Measurements from ENCODE around the gene IGFBP5.

Gene IGFBP5

GRCh38 chr2:216659276-216659675, 36.1 kb downstream of the IGFBP5 start:
- peaks cover 4% of the 10 kb centered on the region for H3K27me3 Mint-ChIP-seq
- H3K36me3 Mint-ChIP-seq: no peaks in the 10 kb centered on the region
- DNase-seq (ENCODE audit: low spot score in 2 of 2): no peak
- H3K9me3 Mint-ChIP-seq: no peaks in the 10 kb centered on the region
- ATAC-seq (ENCODE audit: low read depth): no peak
- H3K4me1 Mint-ChIP-seq: no peaks in the 10 kb centered on the region
- no peak overlapping the region for H3K4me3 Mint-ChIP-seq
- H3K27ac Mint-ChIP-seq: no peak overlapping the region

DNA sequence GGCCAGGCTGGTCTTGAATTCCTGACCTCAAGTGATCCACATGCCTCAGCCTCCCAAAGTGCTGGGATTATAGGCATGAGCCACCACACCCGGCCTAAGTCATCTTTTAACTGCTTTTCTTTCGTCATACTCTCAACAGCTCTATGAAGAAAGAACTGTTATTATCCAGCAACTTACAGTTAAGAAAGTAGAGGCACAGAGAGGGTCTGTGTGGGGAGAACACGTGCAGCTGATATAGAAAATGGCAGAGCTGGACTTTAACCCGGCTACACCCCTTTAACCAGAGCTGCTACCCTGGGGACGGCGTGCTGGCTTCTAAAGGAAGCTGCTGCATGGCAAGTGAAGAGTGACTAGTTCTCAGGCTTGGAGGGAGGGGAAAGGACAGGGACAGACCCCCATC, 36.6 kb downstream of the IGFBP5 start:
- Mint-ChIP-seq H3K36me3 (no peaks in the 10 kb centered on the region), H3K9me3 (no peaks in the 10 kb centered on the region), H3K27ac (no peak overlapping the region), H3K4me3 (no peak overlapping the region), H3K27me3 (peaks cover 3% of the 10 kb centered on the region), H3K4me1 (no peaks in the 10 kb centered on the region)
- DNase-seq (ENCODE audit: low spot score in 2 of 2): no peak
- ATAC-seq (ENCODE audit: low read depth): no peak

- Mint-ChIP-seq H3K4me1 (no peaks in the 10 kb centered on the region), H3K36me3 (no peaks in the 10 kb centered on the region), H3K4me3 (no peak overlapping the region), H3K9me3 (no peaks in the 10 kb centered on the region), H3K27ac (no peak overlapping the region), H3K27me3 (peaks cover 3% of the 10 kb centered on the region)
- no peak for ATAC-seq (ENCODE audit: low read depth)
- DNase-seq (ENCODE audit: low spot score in 2 of 2): no peak
Observed at GRCh38 chr2:216657980-216658379, 37.4 kb downstream of the IGFBP5 start.

DNA sequence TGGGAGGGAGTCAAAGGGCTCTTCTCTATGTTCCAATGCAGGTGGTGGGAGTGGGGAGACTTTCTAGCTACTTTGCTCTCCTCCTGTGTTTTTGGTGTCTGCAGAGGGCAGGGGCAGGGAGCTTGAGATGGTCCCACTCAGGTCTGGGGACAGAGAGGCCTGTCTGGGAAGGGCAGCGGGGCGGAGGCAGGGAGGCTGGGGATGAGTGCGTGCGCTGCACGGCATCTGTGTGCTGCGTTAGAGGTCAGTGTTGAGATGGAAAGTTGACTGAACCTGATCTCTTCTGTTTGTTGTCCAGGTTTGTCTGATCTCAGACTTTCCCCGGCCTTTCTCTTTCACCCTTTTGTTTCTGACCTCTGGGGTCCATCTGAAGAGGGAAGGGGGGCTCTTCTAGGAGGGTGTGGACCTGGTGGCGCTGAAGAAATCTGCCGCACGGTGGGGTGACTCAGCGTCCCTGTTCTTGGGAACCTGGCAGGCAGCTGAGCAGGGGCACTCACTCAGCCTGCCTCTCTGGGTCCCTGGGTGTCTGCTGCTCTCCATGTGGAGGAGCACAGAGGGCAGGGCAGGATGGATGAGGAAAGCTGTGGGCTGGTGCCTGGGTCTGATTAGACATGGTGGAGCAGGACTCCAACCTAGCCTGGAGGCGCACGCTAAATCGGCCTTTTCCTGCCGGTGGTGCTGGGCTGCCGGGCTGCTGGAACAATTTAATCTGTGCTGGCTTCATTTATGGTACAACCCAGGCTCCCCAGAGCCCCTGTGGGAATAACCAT, 38.1 kb downstream of the IGFBP5 start:
- no peak for ATAC-seq (ENCODE audit: low read depth)
- Mint-ChIP-seq H3K4me1 (no peaks in the 10 kb centered on the region), H3K27ac (no peak overlapping the region)

DNA sequence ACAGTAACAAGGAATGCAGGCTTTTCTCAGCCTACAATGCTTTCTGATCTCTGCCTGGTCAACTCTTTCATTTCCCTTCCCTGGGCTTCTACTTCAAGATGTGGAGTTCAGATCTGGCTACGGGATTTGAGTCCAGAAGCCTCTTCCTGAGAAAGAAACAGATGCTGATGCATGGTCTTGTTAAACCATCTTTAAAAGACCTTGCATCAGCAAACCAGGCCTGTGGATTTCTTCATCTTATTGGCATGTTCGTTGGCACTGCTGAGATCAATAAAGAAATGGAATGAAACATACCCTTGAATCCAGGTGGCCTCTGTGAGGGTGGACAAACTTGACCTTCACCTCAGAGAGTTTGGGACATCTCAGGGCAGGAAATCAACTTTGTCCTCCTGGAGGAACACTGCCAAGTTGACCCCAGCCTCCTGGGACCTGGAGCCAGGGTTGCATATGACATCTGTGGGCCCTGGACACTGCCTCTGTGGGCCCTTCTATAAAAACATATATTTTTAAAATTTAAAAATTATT, 40.8 kb downstream of the IGFBP5 start:
- Mint-ChIP-seq H3K27me3 (peaks cover 5% of the 10 kb centered on the region), H3K4me3 (no peak overlapping the region), H3K4me1 (no peaks in the 10 kb centered on the region), H3K36me3 (no peaks in the 10 kb centered on the region), H3K9me3 (no peaks in the 10 kb centered on the region), H3K27ac (no peak overlapping the region)
- ATAC-seq (ENCODE audit: low read depth) (no peak), DNase-seq (ENCODE audit: low spot score in 2 of 2) (no peak)

More for the DNA sequence above, 38.1 kb downstream of the IGFBP5 start:
- Mint-ChIP-seq H3K36me3 (no peaks in the 10 kb centered on the region), H3K9me3 (no peaks in the 10 kb centered on the region), H3K4me3 (no peak overlapping the region), H3K27me3 (peaks cover 5% of the 10 kb centered on the region)
- no peak for DNase-seq (ENCODE audit: low spot score in 2 of 2)

DNA sequence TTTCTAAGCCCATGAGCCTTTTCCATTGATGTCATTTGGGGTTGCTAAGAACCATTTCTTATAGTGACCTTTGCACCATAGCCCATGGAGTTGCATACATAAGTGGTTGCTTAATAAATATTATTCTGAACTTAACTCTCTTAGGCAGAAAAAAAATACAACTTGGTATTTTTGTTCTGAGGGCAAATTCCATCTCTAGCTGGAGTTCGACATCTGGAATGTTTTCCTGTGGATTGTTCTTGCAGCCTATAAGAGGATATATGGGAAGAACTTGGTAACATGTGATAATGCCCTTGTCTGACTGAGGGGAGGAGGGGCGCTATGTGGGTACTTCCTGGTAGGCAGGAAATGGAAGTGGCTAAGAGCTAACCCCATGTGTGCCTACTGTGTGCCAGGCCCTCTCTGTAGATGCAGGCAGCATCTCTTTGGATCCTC, 41.4 kb downstream of the IGFBP5 start:
- no peaks in the 10 kb centered on the region for H3K9me3 Mint-ChIP-seq
- H3K4me1 Mint-ChIP-seq: no peaks in the 10 kb centered on the region
- no peak for DNase-seq (ENCODE audit: low spot score in 2 of 2)
- H3K4me3 Mint-ChIP-seq: no peak overlapping the region
- no peaks in the 10 kb centered on the region for H3K36me3 Mint-ChIP-seq
- no peak for ATAC-seq (ENCODE audit: low read depth)
- H3K27ac Mint-ChIP-seq: no peak overlapping the region
- H3K27me3 Mint-ChIP-seq: peaks cover 5% of the 10 kb centered on the region

- no peak overlapping the region for H3K27ac Mint-ChIP-seq
- no peak for ATAC-seq (ENCODE audit: low read depth)
- no peaks in the 10 kb centered on the region for H3K4me1 Mint-ChIP-seq
- peaks cover under 1% of the 10 kb centered on the region for H3K9me3 Mint-ChIP-seq
- peaks cover 5% of the 10 kb centered on the region for H3K27me3 Mint-ChIP-seq
- H3K36me3 Mint-ChIP-seq: no peaks in the 10 kb centered on the region
- no peak overlapping the region for H3K4me3 Mint-ChIP-seq
- DNase-seq (ENCODE audit: low spot score in 2 of 2): no peak
Observed at GRCh38 chr2:216653093-216653799, 42.1 kb downstream of the IGFBP5 start.

GRCh38 chr2:216652566-216652965, 42.8 kb downstream of the IGFBP5 start:
- H3K4me1 Mint-ChIP-seq: no peaks in the 10 kb centered on the region
- peaks cover 8% of the 10 kb centered on the region for H3K27me3 Mint-ChIP-seq
- ATAC-seq (ENCODE audit: low read depth) (no peak), DNase-seq (ENCODE audit: low spot score in 2 of 2) (no peak)
- H3K36me3 Mint-ChIP-seq: no peaks in the 10 kb centered on the region
- peaks cover 3% of the 10 kb centered on the region for H3K9me3 Mint-ChIP-seq
- no peak overlapping the region for H3K27ac Mint-ChIP-seq
- no peak overlapping the region for H3K4me3 Mint-ChIP-seq

DNA sequence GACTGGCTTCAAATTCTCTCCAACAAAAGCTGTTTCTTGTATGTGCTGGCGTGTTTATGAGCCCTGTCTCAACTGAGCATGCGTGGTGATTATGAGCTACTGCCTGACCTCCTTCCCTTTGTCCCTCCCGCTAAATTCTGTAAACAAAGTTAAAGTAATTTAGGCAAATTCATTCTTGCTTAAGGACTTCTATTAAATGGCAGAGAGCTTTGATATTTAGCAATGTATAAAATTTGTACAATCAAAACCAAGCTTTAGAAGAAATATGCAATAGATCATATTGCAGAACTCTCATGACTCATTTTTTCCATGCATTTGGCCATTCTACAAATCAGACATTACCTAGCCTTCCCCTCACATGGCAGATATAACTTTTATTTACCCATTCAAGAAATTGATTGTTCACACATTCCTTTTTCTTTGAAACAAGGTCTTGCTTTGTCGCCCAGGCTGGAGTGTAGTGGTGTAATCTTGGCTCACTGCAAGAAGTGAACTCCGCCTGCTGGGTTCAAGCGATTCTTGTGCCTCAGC, 43.9 kb downstream of the IGFBP5 start:
- Mint-ChIP-seq H3K9me3 (peaks cover 7% of the 10 kb centered on the region), H3K4me3 (no peak overlapping the region), H3K27me3 (peaks cover 8% of the 10 kb centered on the region), H3K4me1 (no peaks in the 10 kb centered on the region), H3K27ac (no peak overlapping the region), H3K36me3 (no peaks in the 10 kb centered on the region)
- DNase-seq (ENCODE audit: low spot score in 2 of 2) (no peak), ATAC-seq (ENCODE audit: low read depth) (no peak)

GRCh38 chr2:216650626-216651257, 44.6 kb downstream of the IGFBP5 start:
- H3K4me3 Mint-ChIP-seq: no peak overlapping the region
- ATAC-seq (ENCODE audit: low read depth): no peak
- H3K36me3 Mint-ChIP-seq: no peaks in the 10 kb centered on the region
- peaks cover 8% of the 10 kb centered on the region for H3K9me3 Mint-ChIP-seq
- DNase-seq (ENCODE audit: low spot score in 2 of 2): no peak
- H3K27me3 Mint-ChIP-seq: peaks cover 8% of the 10 kb centered on the region
- H3K4me1 Mint-ChIP-seq: no peaks in the 10 kb centered on the region
- H3K27ac Mint-ChIP-seq: no peak overlapping the region

GRCh38 chr2:216649574-216649973, 45.8 kb downstream of the IGFBP5 start:
- peaks cover 8% of the 10 kb centered on the region for H3K9me3 Mint-ChIP-seq
- H3K27ac Mint-ChIP-seq: no peak overlapping the region
- ATAC-seq (ENCODE audit: low read depth) (no peak), DNase-seq (ENCODE audit: low spot score in 2 of 2) (no peak)
- H3K27me3 Mint-ChIP-seq: peaks cover 8% of the 10 kb centered on the region
- no peak overlapping the region for H3K4me3 Mint-ChIP-seq
- H3K36me3 Mint-ChIP-seq: no peaks in the 10 kb centered on the region
- peaks cover 5% of the 10 kb centered on the region for H3K4me1 Mint-ChIP-seq

GRCh38 chr2:216648105-216648504, 47.2 kb downstream of the IGFBP5 start:
- Mint-ChIP-seq H3K36me3 (no peaks in the 10 kb centered on the region), H3K4me1 (peaks cover 9% of the 10 kb centered on the region), H3K27me3 (peaks cover 11% of the 10 kb centered on the region), H3K27ac (no peak overlapping the region), H3K4me3 (no peak overlapping the region), H3K9me3 (peaks cover 8% of the 10 kb centered on the region)
- DNase-seq (ENCODE audit: low spot score in 2 of 2) (no peak), ATAC-seq (ENCODE audit: low read depth) (no peak)

- H3K4me3 Mint-ChIP-seq: no peak overlapping the region
- H3K27ac Mint-ChIP-seq: no peak overlapping the region
- ATAC-seq (ENCODE audit: low read depth) (no peak), DNase-seq (ENCODE audit: low spot score in 2 of 2) (no peak)
- peaks cover 8% of the 10 kb centered on the region for H3K9me3 Mint-ChIP-seq
- H3K36me3 Mint-ChIP-seq: no peaks in the 10 kb centered on the region
- peaks cover 14% of the 10 kb centered on the region for H3K27me3 Mint-ChIP-seq
- H3K4me1 Mint-ChIP-seq: peaks cover 9% of the 10 kb centered on the region
Observed at GRCh38 chr2:216646116-216646515, 49.2 kb downstream of the IGFBP5 start.

DNA sequence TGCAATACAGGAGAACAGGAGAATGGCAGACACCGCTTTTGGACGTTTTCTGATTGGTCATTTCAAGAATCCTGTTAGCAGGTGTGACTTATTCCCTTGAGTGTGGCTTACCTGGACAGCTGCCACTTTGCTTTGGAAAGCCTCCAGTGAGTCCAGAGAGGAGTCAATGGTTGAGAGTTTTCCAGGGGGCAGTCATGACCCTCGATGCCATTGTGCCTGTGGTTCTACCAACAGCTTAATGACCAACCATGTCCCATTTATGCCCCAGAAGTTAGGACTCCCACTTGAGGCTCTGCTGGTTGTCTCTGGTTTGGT, 49.8 kb downstream of the IGFBP5 start:
- H3K9me3 Mint-ChIP-seq: peaks cover 8% of the 10 kb centered on the region
- no peaks in the 10 kb centered on the region for H3K36me3 Mint-ChIP-seq
- peaks cover 14% of the 10 kb centered on the region for H3K27me3 Mint-ChIP-seq
- no peak overlapping the region for H3K4me3 Mint-ChIP-seq
- no peak overlapping the region for H3K27ac Mint-ChIP-seq
- no peak for ATAC-seq (ENCODE audit: low read depth)
- DNase-seq (ENCODE audit: low spot score in 2 of 2): no peak
- peaks cover 9% of the 10 kb centered on the region for H3K4me1 Mint-ChIP-seq

All from memory B cell (primary cell).